ENCODE measurements around the gene PIGZ.

Gene PIGZ

GRCh38 chr3:197007296-197007940 lies 38.8 kb upstream of the PIGZ start:
- H3K27ac Mint-ChIP-seq: no peak overlapping the region
- H3K4me1 Mint-ChIP-seq (ENCODE audit: low read depth): peaks cover 6% of the 10 kb centered on the region
- H3K4me3 Mint-ChIP-seq: no peak overlapping the region
- DNase-seq (ENCODE audit: low spot score): no peak
- H3K9me3 Mint-ChIP-seq: no peaks in the 10 kb centered on the region
- H3K27me3 Mint-ChIP-seq (ENCODE audit: low read depth): no peaks in the 10 kb centered on the region
- H3K36me3 Mint-ChIP-seq (ENCODE audit: low read depth): no peaks in the 10 kb centered on the region

- Mint-ChIP-seq H3K4me1 (ENCODE audit: low read depth) (peaks cover 6% of the 10 kb centered on the region), H3K9me3 (no peaks in the 10 kb centered on the region), H3K27me3 (ENCODE audit: low read depth) (no peaks in the 10 kb centered on the region), H3K27ac (no peak overlapping the region), H3K4me3 (no peak overlapping the region), H3K36me3 (ENCODE audit: low read depth) (no peaks in the 10 kb centered on the region)
- no peak for DNase-seq (ENCODE audit: low spot score)
Measured at GRCh38 chr3:197006860-197007259, 38.2 kb upstream of the PIGZ start.

- Mint-ChIP-seq H3K9me3 (no peaks in the 10 kb centered on the region), H3K27ac (no peak overlapping the region), H3K4me1 (ENCODE audit: low read depth) (peaks cover 8% of the 10 kb centered on the region), H3K4me3 (no peak overlapping the region), H3K27me3 (ENCODE audit: low read depth) (peaks cover 2% of the 10 kb centered on the region), H3K36me3 (ENCODE audit: low read depth) (no peaks in the 10 kb centered on the region)
- no peak for DNase-seq (ENCODE audit: low spot score)
Measured at GRCh38 chr3:197006446-197006845, 37.8 kb upstream of the PIGZ start.

- Mint-ChIP-seq H3K9me3 (no peaks in the 10 kb centered on the region), H3K27me3 (ENCODE audit: low read depth) (peaks cover 2% of the 10 kb centered on the region), H3K4me3 (peak overlapping the region; percentile 85), H3K4me1 (ENCODE audit: low read depth) (peaks cover 8% of the 10 kb centered on the region), H3K27ac (peak overlapping the region; percentile 90), H3K36me3 (ENCODE audit: low read depth) (no peaks in the 10 kb centered on the region)
- no peak for DNase-seq (ENCODE audit: low spot score)
Measured at GRCh38 chr3:197003461-197004385, 35.1 kb upstream of the PIGZ start.

- Mint-ChIP-seq H3K36me3 (ENCODE audit: low read depth) (no peaks in the 10 kb centered on the region), H3K27ac (no peak overlapping the region), H3K27me3 (ENCODE audit: low read depth) (peaks cover 2% of the 10 kb centered on the region), H3K4me3 (no peak overlapping the region), H3K9me3 (no peaks in the 10 kb centered on the region), H3K4me1 (ENCODE audit: low read depth) (peaks cover 8% of the 10 kb centered on the region)
- DNase-seq (ENCODE audit: low spot score): peak; percentile 80
Measured at GRCh38 chr3:197002701-197003454, 34.2 kb upstream of the PIGZ start.

GRCh38 chr3:197001972-197002700 lies 33.5 kb upstream of the PIGZ start:
- Mint-ChIP-seq H3K27ac (peak overlapping the region; percentile 81), H3K9me3 (no peaks in the 10 kb centered on the region), H3K27me3 (ENCODE audit: low read depth) (peaks cover 2% of the 10 kb centered on the region), H3K4me3 (peak overlapping the region; percentile 82), H3K36me3 (ENCODE audit: low read depth) (no peaks in the 10 kb centered on the region), H3K4me1 (ENCODE audit: low read depth) (peaks cover 8% of the 10 kb centered on the region)
- DNase-seq (ENCODE audit: low spot score): no peak

- DNase-seq (ENCODE audit: low spot score): no peak
- Mint-ChIP-seq H3K4me1 (ENCODE audit: low read depth) (peaks cover 8% of the 10 kb centered on the region), H3K4me3 (peak overlapping the region; percentile 82), H3K27ac (peak overlapping the region; percentile 81), H3K27me3 (ENCODE audit: low read depth) (peaks cover 2% of the 10 kb centered on the region), H3K9me3 (no peaks in the 10 kb centered on the region), H3K36me3 (ENCODE audit: low read depth) (no peaks in the 10 kb centered on the region)
Measured at GRCh38 chr3:197001106-197001971, 32.7 kb upstream of the PIGZ start.

- Mint-ChIP-seq H3K36me3 (ENCODE audit: low read depth) (no peaks in the 10 kb centered on the region), H3K27ac (no peak overlapping the region), H3K4me1 (ENCODE audit: low read depth) (peaks cover 8% of the 10 kb centered on the region), H3K4me3 (no peak overlapping the region), H3K27me3 (ENCODE audit: low read depth) (peaks cover 2% of the 10 kb centered on the region), H3K9me3 (no peaks in the 10 kb centered on the region)
- DNase-seq (ENCODE audit: low spot score): no peak
Measured at GRCh38 chr3:197000211-197000610, 31.6 kb upstream of the PIGZ start.

GRCh38 chr3:196998966-196999760 lies 30.5 kb upstream of the PIGZ start:
- Mint-ChIP-seq H3K4me3 (no peak overlapping the region), H3K9me3 (no peaks in the 10 kb centered on the region), H3K4me1 (ENCODE audit: low read depth) (peaks cover 5% of the 10 kb centered on the region), H3K27ac (no peak overlapping the region), H3K36me3 (ENCODE audit: low read depth) (no peaks in the 10 kb centered on the region), H3K27me3 (ENCODE audit: low read depth) (peaks cover 2% of the 10 kb centered on the region)
- DNase-seq (ENCODE audit: low spot score): no peak

GRCh38 chr3:196997311-196997710 lies 28.7 kb upstream of the PIGZ start:
- no peak for DNase-seq (ENCODE audit: low spot score)
- H3K4me1 Mint-ChIP-seq (ENCODE audit: low read depth): peaks cover 2% of the 10 kb centered on the region
- no peak overlapping the region for H3K27ac Mint-ChIP-seq
- no peaks in the 10 kb centered on the region for H3K9me3 Mint-ChIP-seq
- H3K36me3 Mint-ChIP-seq (ENCODE audit: low read depth): no peaks in the 10 kb centered on the region
- peaks cover 2% of the 10 kb centered on the region for H3K27me3 Mint-ChIP-seq (ENCODE audit: low read depth)
- H3K4me3 Mint-ChIP-seq: no peak overlapping the region

- Mint-ChIP-seq H3K36me3 (ENCODE audit: low read depth) (no peaks in the 10 kb centered on the region), H3K27me3 (ENCODE audit: low read depth) (peaks cover under 1% of the 10 kb centered on the region), H3K27ac (no peak overlapping the region), H3K4me1 (ENCODE audit: low read depth) (peaks cover under 1% of the 10 kb centered on the region), H3K9me3 (no peaks in the 10 kb centered on the region), H3K4me3 (no peak overlapping the region)
- DNase-seq (ENCODE audit: low spot score): no peak
Measured at GRCh38 chr3:196996454-196997265, 28.0 kb upstream of the PIGZ start.
